Measurements from ENCODE around the gene MNT. TPM values are rescaled to one million over a fixed set of nuclear protein-coding genes. Genes with fewer than 3 reads are reported as not detected.

The MNT gene
- polyA plus RNA-seq, 3 donors: 0.28 to 42.4 (median 1.3) TPM

DNA sequence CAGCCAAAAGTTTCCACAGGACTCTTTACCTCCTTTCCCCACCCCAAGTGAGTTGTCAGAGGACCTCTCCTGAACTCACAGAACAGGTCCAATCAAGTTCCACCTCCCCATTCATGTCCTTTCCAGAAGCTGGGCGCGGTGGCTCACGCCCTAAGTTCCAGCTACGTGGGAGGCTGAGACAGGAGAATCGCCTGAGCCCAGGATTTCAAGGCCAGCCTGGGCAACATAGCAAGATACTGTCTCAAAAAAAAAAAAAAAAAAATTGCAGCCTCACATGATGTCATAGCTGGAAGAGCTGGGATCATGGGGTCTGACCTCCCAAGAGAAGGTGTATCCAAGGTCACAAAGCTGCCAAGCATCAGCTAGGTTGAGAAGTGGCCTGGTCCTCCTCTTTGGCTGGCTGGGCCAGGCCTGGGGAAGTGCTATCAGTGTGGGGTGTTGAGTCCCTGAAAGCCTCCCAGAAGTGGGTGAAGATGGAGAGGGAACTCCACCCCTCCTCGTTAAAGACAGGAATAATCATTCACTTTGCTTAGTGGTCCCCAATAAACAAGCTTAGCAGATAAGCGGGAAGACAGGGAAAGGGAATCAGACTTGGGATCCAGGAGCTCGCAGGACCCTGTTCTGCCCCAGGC is 5.5 kb upstream of the MNT start:
- peaks cover 41 to 47% of the 10 kb centered on the region in 2 donors for H3K4me1 ChIP-seq (ENCODE audit: control insufficient read depth in 1 of 2, insufficient read depth in 2 of 2, low read length in 2 of 2)
- no peak overlapping the region for H3K4me3 ChIP-seq (replicated peaks in 1 of 3; ENCODE audit: low read depth in 2 of 3, low read length in 3 of 3)
- intact Hi-C loops (cut with micrococcal nuclease): no loop called here
- TF ChIP-seq, protein P1, sequence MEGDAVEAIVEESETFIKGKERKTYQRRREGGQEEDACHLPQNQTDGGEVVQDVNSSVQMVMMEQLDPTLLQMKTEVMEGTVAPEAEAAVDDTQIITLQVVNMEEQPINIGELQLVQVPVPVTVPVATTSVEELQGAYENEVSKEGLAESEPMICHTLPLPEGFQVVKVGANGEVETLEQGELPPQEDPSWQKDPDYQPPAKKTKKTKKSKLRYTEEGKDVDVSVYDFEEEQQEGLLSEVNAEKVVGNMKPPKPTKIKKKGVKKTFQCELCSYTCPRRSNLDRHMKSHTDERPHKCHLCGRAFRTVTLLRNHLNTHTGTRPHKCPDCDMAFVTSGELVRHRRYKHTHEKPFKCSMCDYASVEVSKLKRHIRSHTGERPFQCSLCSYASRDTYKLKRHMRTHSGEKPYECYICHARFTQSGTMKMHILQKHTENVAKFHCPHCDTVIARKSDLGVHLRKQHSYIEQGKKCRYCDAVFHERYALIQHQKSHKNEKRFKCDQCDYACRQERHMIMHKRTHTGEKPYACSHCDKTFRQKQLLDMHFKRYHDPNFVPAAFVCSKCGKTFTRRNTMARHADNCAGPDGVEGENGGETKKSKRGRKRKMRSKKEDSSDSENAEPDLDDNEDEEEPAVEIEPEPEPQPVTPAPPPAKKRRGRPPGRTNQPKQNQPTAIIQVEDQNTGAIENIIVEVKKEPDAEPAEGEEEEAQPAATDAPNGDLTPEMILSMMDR (IDR thresholded peaks at IDR 0.05): no peak
- peak overlapping the region in 1 of 2 donors; percentile 68 for H3K27ac ChIP-seq (ENCODE audit: low read depth in 1 of 2, low read length in 2 of 2)
- Mint-ChIP-seq H3K36me3 (peaks cover 13 to 15% of the 10 kb centered on the region in 2 donors), H3K27ac (peak overlapping the region in 5 of 7 donors; percentile 19 to 81 (median 41)), H3K9me3 (no peaks in the 10 kb centered on the region), H3K27me3 (ENCODE audit: low read depth in 3 of 3) (peaks cover 0 to 5% (median 0%) of the 10 kb centered on the region in 3 donors), H3K4me3 (no peak overlapping the region), H3K4me1 (peaks cover 51% of the 10 kb centered on the region)
- H3K9me3 ChIP-seq (replicated peaks in 1 of 2; ENCODE audit: control insufficient read depth in 1 of 2, insufficient read depth in 1 of 2, low read length in 2 of 2): no peaks in the 10 kb centered on the region
- no peak overlapping the region for H3K4me2 ChIP-seq (replicated peaks; ENCODE audit: extremely low read depth, low read length, poor library complexity, severe bottlenecking)
- WGBS (ENCODE audit: insufficient coverage): 67% methylated on average over 2 of the region's 8 CpGs
- no peak for DNase-seq
- peaks cover 0 to 6% of the 10 kb centered on the region in 2 donors for H3K36me3 ChIP-seq (replicated peaks in 1 of 2; ENCODE audit: control insufficient read depth in 1 of 2, insufficient read depth in 2 of 2, low read length in 2 of 2)
- H3K9ac ChIP-seq (ENCODE audit: insufficient read depth, low read length, poor library complexity, severe bottlenecking): no peak overlapping the region
- no peak overlapping the region for H2AFZ ChIP-seq (ENCODE audit: insufficient read depth, low read depth, low read length, poor library complexity, severe bottlenecking)
- no peaks in the 10 kb centered on the region for H3K79me2 ChIP-seq (ENCODE audit: insufficient read depth, low read length)
- no peaks in the 10 kb centered on the region for H4K20me1 ChIP-seq (ENCODE audit: insufficient read depth, low read length)
- H3K27me3 ChIP-seq (ENCODE audit: control insufficient read depth in 2 of 2, insufficient read depth in 2 of 2, low read length in 2 of 2): no peaks in the 10 kb centered on the region

DNA sequence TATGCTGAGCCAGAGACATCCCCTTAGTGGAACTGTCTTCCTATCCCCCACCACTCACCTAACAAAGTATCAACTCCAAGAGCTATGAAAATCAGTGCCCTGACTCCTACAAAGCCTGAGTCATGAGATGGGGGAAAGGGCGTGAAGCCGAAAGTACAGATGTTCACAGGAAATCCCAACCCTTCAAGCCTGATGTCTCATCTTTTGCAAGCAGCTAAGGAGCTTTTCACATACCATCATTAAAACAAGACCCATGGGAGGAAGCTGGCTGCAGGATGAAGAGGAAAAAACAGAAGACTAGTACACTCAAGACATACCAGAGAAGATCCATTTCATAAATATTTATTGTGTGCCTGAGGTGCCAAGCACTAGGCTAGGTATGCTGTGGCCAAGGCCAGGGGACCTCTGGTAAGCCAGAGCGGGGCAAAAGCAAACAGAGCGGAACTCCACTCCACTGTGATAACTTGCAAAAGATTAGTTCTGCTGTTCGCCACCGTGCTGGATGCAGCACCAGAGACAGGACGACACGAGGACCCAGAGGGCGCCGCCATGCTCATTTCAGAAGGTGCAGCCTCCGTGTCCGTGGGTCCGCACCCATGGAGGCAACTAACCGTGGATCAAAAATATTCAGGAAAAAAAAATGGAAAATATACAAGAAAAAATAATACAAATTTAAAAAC is 4.5 kb upstream of the MNT start:
- peaks cover 0 to 1% (median 0%) of the 10 kb centered on the region in 7 donors for H3K9me3 Mint-ChIP-seq
- Histone ChIP-seq H3K36me3 (replicated peaks in 1 of 2; ENCODE audit: control insufficient read depth in 1 of 2, insufficient read depth in 2 of 2, low read length in 2 of 2) (no peaks in the 10 kb centered on the region), H3K27me3 (ENCODE audit: control insufficient read depth in 2 of 2, insufficient read depth in 2 of 2, low read length in 2 of 2) (no peaks in the 10 kb centered on the region), H3K79me2 (ENCODE audit: insufficient read depth, low read length) (peaks cover 5% of the 10 kb centered on the region), H2AFZ (ENCODE audit: insufficient read depth, low read depth, low read length, poor library complexity, severe bottlenecking) (no peak overlapping the region), H3K4me3 (replicated peaks in 1 of 3; ENCODE audit: low read depth in 2 of 3, low read length in 3 of 3) (peak overlapping the region in 1 of 3 experiments; percentile 82), H3K27ac (ENCODE audit: low read depth in 1 of 2, low read length in 2 of 2) (peak overlapping the region; percentile 17 to 68), H3K4me2 (replicated peaks; ENCODE audit: extremely low read depth, low read length, poor library complexity, severe bottlenecking) (peak overlapping the region; percentile 97), H3K9me3 (replicated peaks in 1 of 2; ENCODE audit: control insufficient read depth in 1 of 2, insufficient read depth in 1 of 2, low read length in 2 of 2) (no peaks in the 10 kb centered on the region), H4K20me1 (ENCODE audit: insufficient read depth, low read length) (peaks cover 2% of the 10 kb centered on the region), H3K4me1 (ENCODE audit: control insufficient read depth in 1 of 2, insufficient read depth in 2 of 2, low read length in 2 of 2) (peaks cover 41 to 47% of the 10 kb centered on the region in 2 donors), H3K9ac (ENCODE audit: insufficient read depth, low read length, poor library complexity, severe bottlenecking) (no peak overlapping the region)
- peaks cover 51% of the 10 kb centered on the region for H3K4me1 Mint-ChIP-seq
- DNase-seq: peak; percentile 25 to 74 (median 53)
- H3K27me3 Mint-ChIP-seq (ENCODE audit: low read depth in 3 of 3): peaks cover 0 to 7% (median 0%) of the 10 kb centered on the region in 3 donors
- peak overlapping the region; percentile 86 to 95 (median 94) for H3K27ac Mint-ChIP-seq
- WGBS (ENCODE audit: insufficient coverage): 97% methylated on average over 8 of the region's 14 CpGs
- H3K36me3 Mint-ChIP-seq: peaks cover 8% of the 10 kb centered on the region in 2 donors
- H3K4me3 Mint-ChIP-seq: peak overlapping the region; percentile 25 to 65
- intact Hi-C loops (cut with micrococcal nuclease): no loop called here
- TF ChIP-seq, protein P1 (IDR thresholded peaks at IDR 0.05): no peak

All from CD14-positive monocyte (primary cell).